ENCODE results near the gene SPATA1. TPM values are rescaled to one million over a fixed set of nuclear protein-coding genes. Genes with fewer than 3 reads are reported as not detected.

The SPATA1 gene
- total RNA-seq, result 0.46 and 0.71 TPM in 2 replicates

GRCh38 chr1:84506002-84506728 lies at the start of gene SPATA1, which contains the start of gene GNG5:
Gene SPATA1 (plus strand): TSS chr1:84506386. CDS start chr1:84516360, 9,974 bp downstream.
Gene GNG5 (minus strand): TSS chr1:84506581. CDS start chr1:84506091, 490 bp downstream.

GRCh38 chr1:84478876-84479868 lies 27.0 kb upstream of the SPATA1 start, which contains the start of gene RPF1:
Gene RPF1 (plus strand): TSS chr1:84479266. CDS start chr1:84479282, 16 bp downstream.

GRCh38 chr1:84573967-84574842 lies 68.0 kb downstream of the SPATA1 start, which contains the start of gene CTBS:
Gene CTBS (minus strand): TSS chr1:84574440. CDS start chr1:84574415, 25 bp downstream.

Other genes with a start within 250 kb of the SPATA1 start
- 0.18 and 0.43 TPM in 2 replicates for gene SAMD13, start 204.7 kb upstream of the SPATA1 start, total RNA-seq
- gene DNASE2B, start 107.9 kb upstream of the SPATA1 start, total RNA-seq, result not detected in 2 replicates
- 26.2 and 29.1 TPM in 2 replicates for gene RPF1, start 27.1 kb upstream of the SPATA1 start, total RNA-seq
- 8.5 and 10.9 TPM in 2 replicates for gene GNG5, start 195 bp downstream of the SPATA1 start, total RNA-seq
- 6.3 and 11.4 TPM in 2 replicates for gene CTBS, start 68.1 kb downstream of the SPATA1 start, total RNA-seq
- 18.1 and 25.3 TPM in 2 replicates for gene SSX2IP, start 184.1 kb downstream of the SPATA1 start, total RNA-seq

Data from smooth muscle cell of bladder (primary cell).